GM19099 (cell line): ENCODE results near the gene HCN4.

Experiments used
- POLR2A ChIP-seq: IDR thresholded peaks from 3 replicates; pipeline ENCODE4 v1.6.1; 2011; ENCODE audit warnings: low read depth; ENCODE audit not compliant: insufficient read length; ENCODE audit errors: extremely low read depth

HCN4 gene

DNA sequence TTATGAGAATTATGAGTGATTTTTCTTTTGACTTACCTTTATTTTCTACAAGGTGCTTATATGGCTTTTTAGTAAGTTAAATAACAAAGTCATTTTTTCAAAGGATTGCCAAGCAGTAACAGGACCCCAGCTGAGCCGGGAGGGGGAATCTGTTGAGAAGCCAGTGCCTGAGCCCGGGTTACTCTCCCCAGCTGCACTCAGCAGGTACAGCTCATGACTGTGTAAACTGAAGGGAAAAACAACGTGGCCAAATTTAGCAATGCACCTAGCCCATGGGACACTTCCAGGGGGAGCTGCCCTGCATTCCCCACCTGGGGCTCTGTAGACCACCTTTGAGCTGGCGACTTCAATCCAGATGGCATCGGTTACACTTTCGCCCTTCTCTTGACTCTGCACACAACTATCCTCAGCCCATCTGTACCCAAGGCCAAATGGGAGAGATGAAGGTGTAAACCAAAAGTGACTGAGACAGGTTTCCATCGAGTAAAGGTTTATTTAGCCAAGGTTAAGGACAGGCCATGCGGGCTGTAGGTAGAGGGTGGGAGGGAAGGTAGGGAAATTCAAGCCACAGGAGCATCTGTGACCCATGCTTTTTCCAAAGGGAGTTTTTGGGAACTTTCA is 18.2 kb upstream of the HCN4 start:
- TF ChIP-seq POLR2A: no peak

GRCh38 chr15:73386238-73386637 is 17.5 kb upstream of the HCN4 start:
- TF ChIP-seq POLR2A: no peak

GRCh38 chr15:73385205-73385604 is 16.4 kb upstream of the HCN4 start:
- TF ChIP-seq POLR2A: no peak

DNA sequence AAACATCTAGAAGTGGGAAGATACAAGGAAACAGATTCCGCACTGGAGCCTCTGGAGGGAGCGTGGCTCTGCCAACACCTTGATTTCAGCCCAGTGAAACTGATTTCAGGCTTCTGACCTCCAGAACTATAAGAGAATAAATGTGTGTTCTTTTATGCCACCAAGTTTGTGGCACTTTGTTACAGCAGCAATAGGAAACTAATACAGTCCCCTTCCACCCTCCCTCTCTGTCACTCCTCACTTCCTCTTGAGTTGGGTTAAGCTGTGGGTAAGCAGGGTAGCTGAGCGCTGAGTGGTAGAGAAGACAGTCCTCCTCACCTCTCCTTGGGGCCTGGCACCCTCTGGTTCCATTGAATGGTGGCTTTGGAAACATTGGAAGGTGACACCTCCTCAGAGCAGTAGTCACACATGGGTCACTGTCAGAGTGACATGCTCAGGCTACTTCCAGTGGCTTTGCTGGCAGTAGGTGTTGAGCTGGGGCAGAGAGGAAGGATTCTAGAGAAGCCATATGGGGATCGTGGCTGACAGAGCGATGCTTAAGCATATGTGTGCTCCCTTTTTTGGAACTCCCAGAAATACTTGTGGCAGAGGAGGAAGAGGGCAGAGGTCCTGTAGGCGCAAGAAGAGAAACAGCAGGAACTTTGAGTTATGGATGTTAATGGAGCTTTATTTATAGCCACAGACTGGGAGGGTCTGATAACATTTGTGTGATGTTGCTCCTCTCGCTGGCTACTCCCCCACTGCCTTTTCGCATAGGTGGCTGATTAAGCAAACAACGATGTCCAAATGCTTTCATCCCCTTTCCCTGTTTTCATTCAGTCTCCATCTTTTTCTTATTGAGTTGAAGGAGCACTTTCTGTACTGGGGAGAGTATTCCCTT is 14.8 kb upstream of the HCN4 start:
- no peak for TF ChIP-seq POLR2A

GRCh38 chr15:73382115-73382514 is 13.4 kb upstream of the HCN4 start:
- TF ChIP-seq POLR2A: no peak

DNA sequence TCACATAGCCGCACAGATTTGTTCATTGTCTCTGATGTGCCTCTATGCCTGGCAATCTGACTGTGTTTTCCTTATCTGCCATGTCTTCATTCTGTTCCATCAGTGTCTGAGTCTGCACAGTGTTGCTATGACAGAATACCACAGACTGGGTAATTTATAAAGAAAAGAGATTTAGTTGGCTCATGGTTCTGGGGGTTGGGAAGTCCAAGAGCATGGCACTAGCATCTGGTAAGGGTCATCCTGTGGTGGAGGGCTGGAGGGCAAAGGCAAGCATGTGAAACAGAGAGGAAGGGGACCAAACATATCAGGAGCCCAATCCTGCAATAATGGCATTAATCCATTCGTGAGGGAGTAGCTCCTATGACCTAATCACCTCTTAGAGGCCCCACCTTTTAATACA is 11.9 kb upstream of the HCN4 start:
- no peak for TF ChIP-seq POLR2A

DNA sequence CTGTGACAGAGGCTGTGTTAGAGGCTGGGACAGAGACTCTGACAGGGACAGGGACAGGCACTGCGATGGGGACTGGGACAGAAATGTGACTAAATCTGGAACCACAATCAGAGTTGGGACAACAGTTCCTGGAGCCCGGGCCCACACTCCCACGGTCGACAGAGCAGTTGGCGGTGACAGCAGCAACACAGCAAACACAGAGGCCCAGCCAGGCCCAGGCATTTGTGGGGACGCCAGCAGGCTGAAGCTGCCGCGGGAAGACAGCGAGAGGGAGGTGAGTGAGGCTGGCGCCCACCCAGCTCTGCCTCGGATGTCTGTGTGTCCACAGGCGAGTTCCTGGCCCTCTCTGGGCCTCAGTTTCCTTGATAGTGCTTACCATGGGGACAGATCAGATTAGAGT is 9.3 kb upstream of the HCN4 start:
- no peak for TF ChIP-seq POLR2A

DNA sequence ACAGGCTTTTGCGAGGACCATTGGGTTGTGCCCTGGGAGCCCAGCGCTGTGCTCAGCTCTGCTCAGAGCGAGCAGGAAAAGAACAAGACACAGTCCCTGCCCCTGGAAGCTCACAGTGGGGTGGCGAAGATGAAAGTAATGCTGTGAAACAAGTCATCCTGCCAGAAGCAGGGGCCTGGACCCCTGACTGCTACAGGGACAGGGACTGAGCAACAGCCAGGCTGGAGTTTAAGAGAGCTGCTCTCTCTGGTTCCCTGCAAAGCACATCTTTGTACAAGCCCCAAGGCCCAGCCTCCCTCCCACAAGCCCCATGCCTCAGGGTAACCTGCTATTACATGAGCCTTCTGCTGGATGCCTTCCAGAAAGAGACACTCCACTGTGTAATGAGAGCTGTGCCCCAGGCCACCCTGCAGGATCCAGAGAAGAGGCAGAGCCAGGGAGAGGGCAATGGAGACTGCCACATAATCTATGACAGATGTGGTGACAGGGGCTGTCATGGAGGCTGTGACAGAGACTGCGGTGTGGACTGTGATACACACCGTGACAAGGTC is 7.1 kb upstream of the HCN4 start:
- no peak for TF ChIP-seq POLR2A

DNA sequence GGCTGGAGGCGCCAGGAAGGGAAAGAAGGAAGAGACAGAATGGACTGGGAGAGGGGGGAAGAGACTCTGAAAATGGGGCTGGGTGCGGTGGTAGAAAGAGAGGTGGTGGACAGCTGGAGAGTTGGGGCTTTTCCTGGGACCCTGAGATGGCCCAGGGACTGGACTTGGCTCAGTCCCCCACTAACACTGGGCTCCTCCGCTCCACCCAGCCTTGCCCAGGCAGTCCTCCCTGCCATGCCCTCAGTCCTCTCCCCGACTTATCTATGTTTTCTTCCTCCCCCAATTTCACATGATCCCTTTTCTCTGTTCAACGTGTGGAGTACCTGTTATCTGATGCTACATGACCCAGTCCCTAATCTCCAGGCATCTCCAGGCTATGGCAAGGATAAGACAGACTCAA is 6.3 kb upstream of the HCN4 start:
- TF ChIP-seq POLR2A: no peak

DNA sequence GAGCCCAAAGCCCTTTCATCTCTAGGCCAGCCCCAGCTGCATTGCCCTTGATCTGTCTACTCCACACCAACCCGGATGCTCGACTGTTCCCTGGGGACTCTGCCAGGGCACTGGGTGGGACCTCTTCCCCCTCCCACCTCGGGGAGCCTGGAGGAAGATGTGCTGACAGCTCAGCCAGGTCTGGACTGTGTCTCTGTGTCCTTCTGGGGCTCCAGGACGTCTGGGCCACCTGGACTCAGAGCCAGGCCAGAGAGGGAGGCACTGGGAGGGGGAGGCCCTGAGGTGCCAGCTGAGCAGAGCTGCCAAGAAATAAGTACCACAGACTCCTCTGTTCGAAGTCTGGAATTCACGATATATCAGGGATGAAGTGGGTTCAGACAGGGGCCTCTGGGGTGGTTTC is 5.8 kb upstream of the HCN4 start:
- no peak for TF ChIP-seq POLR2A

GRCh38 chr15:73373221-73373620 is 4.5 kb upstream of the HCN4 start:
- no peak for TF ChIP-seq POLR2A

DNA sequence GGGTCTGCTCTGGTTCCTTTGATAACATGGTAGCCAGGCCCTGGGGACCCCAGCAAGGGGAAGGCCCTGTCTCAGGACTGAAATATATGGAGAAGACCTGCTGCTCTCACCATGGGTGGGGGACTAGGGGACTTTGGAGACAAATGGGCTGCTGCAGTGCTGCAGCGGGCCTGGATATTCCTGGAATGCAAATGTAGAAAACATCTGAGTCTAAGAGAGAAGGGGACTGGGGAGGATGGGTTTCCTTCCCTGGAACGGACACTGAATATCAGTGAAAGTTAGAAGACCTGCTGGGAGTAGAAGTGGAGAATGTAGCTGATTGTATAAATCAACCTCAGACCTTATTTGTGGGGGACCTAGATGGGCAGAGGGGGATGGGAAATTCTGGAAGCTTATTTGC is 3.1 kb upstream of the HCN4 start:
- no peak for TF ChIP-seq POLR2A

DNA sequence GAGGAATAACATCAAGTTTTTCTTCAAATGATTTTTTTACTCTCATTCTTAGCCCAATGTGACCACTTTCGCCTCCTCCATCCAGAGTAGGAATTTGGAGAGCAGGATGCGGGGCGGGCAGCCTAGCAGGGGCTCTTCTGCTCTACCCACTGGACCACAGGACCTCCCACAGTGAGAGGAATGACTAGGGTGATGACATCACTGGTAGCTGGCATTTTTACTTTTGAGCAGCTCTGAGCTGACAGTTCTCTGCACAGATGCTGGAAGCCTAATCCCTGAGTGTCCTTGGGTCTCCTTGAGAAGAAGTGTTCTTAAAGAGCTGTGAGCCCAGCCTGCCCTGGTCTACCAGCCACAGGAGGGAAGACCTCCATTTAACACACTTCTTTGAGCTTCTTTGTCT is 1.4 kb upstream of the HCN4 start:
- no peak for TF ChIP-seq POLR2A

- no peak for TF ChIP-seq POLR2A
These were observed 466 bp upstream of the HCN4 start for GRCh38 chr15:73369154-73369694.

GRCh38 chr15:73367624-73368300 is 996 bp downstream of the HCN4 start:
- no peak for TF ChIP-seq POLR2A

GRCh38 chr15:73366766-73367623 is 1.8 kb downstream of the HCN4 start:
- no peak for TF ChIP-seq POLR2A
